Measurements from ENCODE around the gene PNLDC1. TPM values are rescaled to one million over a fixed set of nuclear protein-coding genes. Genes with fewer than 3 reads are reported as not detected.
"Not testable (repeated sequence)": the region's sequence is repeated elsewhere in the genome, so short reads cannot be mapped to it uniquely, and the experiment has no call there.

PNLDC1 gene
- total RNA-seq, 1 donor, result not detected

GRCh38 chr6:159844737-159845645, 44.9 kb downstream of the PNLDC1 start:
- no peak for TF ChIP-seq CTCF (IDR thresholded peaks at IDR 0.05; ENCODE audit: extremely low read depth, low read depth, low read length)
- DNase-seq (ENCODE audit: insufficient read length, low spot score, missing footprints), result no peak

GRCh38 chr6:159848552-159848951, 48.5 kb downstream of the PNLDC1 start:
- DNase-seq (ENCODE audit: insufficient read length, low spot score, missing footprints); H2AFZ ChIP-seq (ENCODE audit: low read length); H3K36me3 ChIP-seq (ENCODE audit: insufficient read depth, low read length); H3K9me3 ChIP-seq (ENCODE audit: low read depth, low read length); H3K4me2 ChIP-seq (ENCODE audit: insufficient read depth, low read length); H3K4me1 ChIP-seq (ENCODE audit: insufficient read depth, low read length); H3K27me3 ChIP-seq (ENCODE audit: insufficient read depth, low read length); H3K4me3 ChIP-seq (ENCODE audit: insufficient read depth, low read length); H4K20me1 ChIP-seq (ENCODE audit: insufficient read depth, low read length); H3K27ac ChIP-seq (ENCODE audit: low read depth, low read length); H3K79me2 ChIP-seq (ENCODE audit: insufficient read depth, low read length): not testable (repeated sequence)

More at GRCh38 chr6:159844737-159845645, 44.9 kb downstream of the PNLDC1 start:
- Histone ChIP-seq H3K9me3 (ENCODE audit: low read depth, low read length) (no peaks in the 10 kb centered on the region), H3K36me3 (ENCODE audit: insufficient read depth, low read length) (no peaks in the 10 kb centered on the region), H3K4me1 (ENCODE audit: insufficient read depth, low read length) (no peaks in the 10 kb centered on the region), H3K27ac (ENCODE audit: low read depth, low read length) (no peak overlapping the region), H4K20me1 (ENCODE audit: insufficient read depth, low read length) (no peaks in the 10 kb centered on the region), H2AFZ (ENCODE audit: low read length) (no peak overlapping the region), H3K79me2 (ENCODE audit: insufficient read depth, low read length) (no peaks in the 10 kb centered on the region), H3K4me2 (ENCODE audit: insufficient read depth, low read length) (no peak overlapping the region), H3K4me3 (ENCODE audit: insufficient read depth, low read length) (no peak overlapping the region), H3K27me3 (ENCODE audit: insufficient read depth, low read length) (no peaks in the 10 kb centered on the region)

GRCh38 chr6:159849851-159850250, 49.8 kb downstream of the PNLDC1 start:
- H3K4me3 ChIP-seq (ENCODE audit: insufficient read depth, low read length); H3K27ac ChIP-seq (ENCODE audit: low read depth, low read length); H3K27me3 ChIP-seq (ENCODE audit: insufficient read depth, low read length); H3K4me1 ChIP-seq (ENCODE audit: insufficient read depth, low read length); H3K4me2 ChIP-seq (ENCODE audit: insufficient read depth, low read length); DNase-seq (ENCODE audit: insufficient read length, low spot score, missing footprints); H3K79me2 ChIP-seq (ENCODE audit: insufficient read depth, low read length); H2AFZ ChIP-seq (ENCODE audit: low read length); H3K36me3 ChIP-seq (ENCODE audit: insufficient read depth, low read length); H3K9me3 ChIP-seq (ENCODE audit: low read depth, low read length); H4K20me1 ChIP-seq (ENCODE audit: insufficient read depth, low read length): not testable (repeated sequence)

- no peak for DNase-seq (ENCODE audit: insufficient read length, low spot score, missing footprints)
- Histone ChIP-seq H4K20me1 (ENCODE audit: insufficient read depth, low read length) (no peaks in the 10 kb centered on the region), H3K27me3 (ENCODE audit: insufficient read depth, low read length) (no peaks in the 10 kb centered on the region), H3K36me3 (ENCODE audit: insufficient read depth, low read length) (no peaks in the 10 kb centered on the region), H2AFZ (ENCODE audit: low read length) (peak overlapping the region; percentile 69), H3K9me3 (ENCODE audit: low read depth, low read length) (no peaks in the 10 kb centered on the region), H3K4me3 (ENCODE audit: insufficient read depth, low read length) (no peak overlapping the region), H3K4me1 (ENCODE audit: insufficient read depth, low read length) (peaks cover 3% of the 10 kb centered on the region), H3K27ac (ENCODE audit: low read depth, low read length) (no peak overlapping the region), H3K79me2 (ENCODE audit: insufficient read depth, low read length) (no peaks in the 10 kb centered on the region), H3K4me2 (ENCODE audit: insufficient read depth, low read length) (no peak overlapping the region)
- peak; percentile 26 for TF ChIP-seq CTCF (IDR thresholded peaks at IDR 0.05; ENCODE audit: extremely low read depth, low read depth, low read length)
Observed at GRCh38 chr6:159852877-159853276, 52.8 kb downstream of the PNLDC1 start.

GRCh38 chr6:159853754-159854153, 53.7 kb downstream of the PNLDC1 start:
- H3K9me3 ChIP-seq (ENCODE audit: low read depth, low read length), result no peaks in the 10 kb centered on the region
- no peaks in the 10 kb centered on the region for H3K36me3 ChIP-seq (ENCODE audit: insufficient read depth, low read length)
- no peak overlapping the region for H2AFZ ChIP-seq (ENCODE audit: low read length)
- no peak for DNase-seq (ENCODE audit: insufficient read length, low spot score, missing footprints)
- no peak for TF ChIP-seq CTCF (IDR thresholded peaks at IDR 0.05; ENCODE audit: extremely low read depth, low read depth, low read length)
- H3K27me3 ChIP-seq (ENCODE audit: insufficient read depth, low read length), result no peaks in the 10 kb centered on the region
- no peaks in the 10 kb centered on the region for H3K79me2 ChIP-seq (ENCODE audit: insufficient read depth, low read length)
- no peak overlapping the region for H3K4me2 ChIP-seq (ENCODE audit: insufficient read depth, low read length)
- no peak overlapping the region for H3K27ac ChIP-seq (ENCODE audit: low read depth, low read length)
- no peak overlapping the region for H3K4me3 ChIP-seq (ENCODE audit: insufficient read depth, low read length)
- H3K4me1 ChIP-seq (ENCODE audit: insufficient read depth, low read length), result peaks cover 3% of the 10 kb centered on the region
- no peaks in the 10 kb centered on the region for H4K20me1 ChIP-seq (ENCODE audit: insufficient read depth, low read length)

Data from osteoblast (primary cell).